ENCODE data around the gene OR9Q1.
"Not testable (repeated sequence)": the region's sequence is repeated elsewhere in the genome, so short reads cannot be mapped to it uniquely, and the experiment has no call there.

The OR9Q1 gene, protein sequence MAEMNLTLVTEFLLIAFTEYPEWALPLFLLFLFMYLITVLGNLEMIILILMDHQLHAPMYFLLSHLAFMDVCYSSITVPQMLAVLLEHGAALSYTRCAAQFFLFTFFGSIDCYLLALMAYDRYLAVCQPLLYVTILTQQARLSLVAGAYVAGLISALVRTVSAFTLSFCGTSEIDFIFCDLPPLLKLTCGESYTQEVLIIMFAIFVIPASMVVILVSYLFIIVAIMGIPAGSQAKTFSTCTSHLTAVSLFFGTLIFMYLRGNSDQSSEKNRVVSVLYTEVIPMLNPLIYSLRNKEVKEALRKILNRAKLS

GRCh38 chr11:58023435-58023931 lies at the start of gene OR9Q1:
Gene OR9Q1 (plus strand): TSS chr11:58023881. CDS start chr11:58179445, 155,564 bp downstream.
- ATAC-seq, result no peak

DNA sequence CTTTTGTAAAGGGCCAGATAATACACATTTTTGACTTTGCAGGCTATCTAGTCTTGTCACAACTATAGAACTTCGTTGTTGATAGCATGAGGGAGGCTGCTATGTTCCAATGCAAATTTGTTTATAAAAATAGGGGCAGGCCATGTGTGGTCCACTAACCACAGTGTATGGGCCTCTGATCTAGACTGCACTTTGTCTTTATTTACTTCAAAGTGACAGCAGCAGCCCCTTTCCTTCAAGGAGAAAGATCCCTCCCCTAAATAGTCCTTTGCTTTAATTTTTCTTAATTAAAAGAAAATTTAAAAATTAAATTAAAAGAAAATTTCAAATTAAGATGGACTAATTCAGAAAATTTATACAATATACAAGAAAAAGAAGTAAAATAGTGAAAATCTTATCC lies 49.5 kb upstream of the OR9Q1 start:
- ATAC-seq, result no peak

- ATAC-seq, result no peak
Measured at GRCh38 chr11:57974848-57975601, 48.7 kb upstream of the OR9Q1 start.

- no peak for ATAC-seq
Measured at GRCh38 chr11:57977709-57978108, 46.0 kb upstream of the OR9Q1 start.

- no peak for ATAC-seq
Measured at GRCh38 chr11:57978686-57979531, 44.8 kb upstream of the OR9Q1 start.

DNA sequence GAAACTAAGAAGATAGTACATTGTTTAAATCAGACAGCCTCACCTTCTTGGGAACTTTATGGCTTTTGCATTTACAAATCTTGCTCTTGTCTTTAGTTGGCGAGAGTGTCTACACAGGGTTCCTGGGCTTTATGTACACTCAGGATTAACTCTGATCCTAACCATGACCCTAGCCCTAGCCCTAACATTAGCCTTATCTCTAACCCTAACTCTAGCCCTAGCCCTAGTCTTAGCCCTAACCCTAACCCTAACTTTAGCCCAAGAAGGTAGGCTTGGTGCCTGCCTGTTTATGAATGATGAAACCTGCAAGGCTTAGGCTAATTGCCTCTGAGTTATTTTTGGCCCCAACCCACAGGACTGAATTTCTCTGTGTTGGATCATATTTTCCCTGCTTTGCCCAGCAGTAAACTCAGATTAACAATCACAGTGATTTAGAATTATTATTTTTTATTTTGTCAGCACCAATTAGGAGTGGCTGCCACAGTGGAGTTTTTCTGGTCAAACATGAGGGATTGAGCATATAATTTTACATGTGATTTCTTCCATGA lies 44.1 kb upstream of the OR9Q1 start:
- no peak for ATAC-seq

DNA sequence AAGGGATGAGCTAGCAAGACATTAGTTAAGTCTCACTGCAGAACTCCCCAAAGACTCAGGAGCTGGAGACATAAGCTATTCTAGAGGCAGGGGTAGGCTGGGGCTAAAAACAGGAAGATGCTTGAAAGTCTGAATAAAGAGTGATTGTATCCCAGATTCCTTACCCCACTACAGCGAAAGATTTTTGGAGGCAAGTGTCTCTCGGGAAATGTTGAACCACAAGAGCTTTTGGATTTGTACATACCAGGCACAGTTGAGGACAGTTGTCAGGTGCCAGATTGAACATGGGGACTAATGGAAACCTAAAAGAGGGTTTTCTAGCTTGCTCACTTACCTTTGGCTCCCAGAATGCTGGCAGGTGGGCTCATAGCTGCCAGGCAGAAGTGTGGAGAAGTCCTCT lies 43.5 kb upstream of the OR9Q1 start:
- ATAC-seq, result no peak

GRCh38 chr11:57981536-57981935 lies 42.1 kb upstream of the OR9Q1 start:
- no peak for ATAC-seq

- ATAC-seq, result no peak
Measured at GRCh38 chr11:57982776-57983175, 40.9 kb upstream of the OR9Q1 start.

GRCh38 chr11:57983191-57983590 lies 40.5 kb upstream of the OR9Q1 start:
- no peak for ATAC-seq

GRCh38 chr11:57999523-57999922 lies 24.2 kb upstream of the OR9Q1 start:
- not testable (repeated sequence) for ATAC-seq

- ATAC-seq, result not testable (repeated sequence)
Measured at GRCh38 chr11:58000021-58000420, 23.7 kb upstream of the OR9Q1 start.

DNA sequence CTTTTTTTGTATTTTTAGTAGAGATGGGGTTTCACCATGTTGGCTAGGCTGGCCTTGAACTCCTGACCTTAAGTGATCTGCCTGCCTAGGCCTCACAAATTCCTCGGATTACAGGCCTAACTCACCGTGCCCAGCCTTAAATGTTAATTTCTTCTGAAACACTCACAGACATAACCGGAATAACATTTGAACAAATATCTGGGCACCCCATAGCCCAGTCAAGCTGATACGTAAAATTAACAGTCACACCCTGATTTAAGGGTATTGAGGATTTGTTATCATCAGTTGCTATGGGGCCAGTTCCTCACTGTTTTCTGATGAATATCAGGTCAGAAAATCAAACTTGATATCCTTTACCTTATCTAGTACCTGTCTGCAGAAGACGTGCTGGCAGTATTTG lies 23.0 kb upstream of the OR9Q1 start:
- ATAC-seq, result no peak

DNA sequence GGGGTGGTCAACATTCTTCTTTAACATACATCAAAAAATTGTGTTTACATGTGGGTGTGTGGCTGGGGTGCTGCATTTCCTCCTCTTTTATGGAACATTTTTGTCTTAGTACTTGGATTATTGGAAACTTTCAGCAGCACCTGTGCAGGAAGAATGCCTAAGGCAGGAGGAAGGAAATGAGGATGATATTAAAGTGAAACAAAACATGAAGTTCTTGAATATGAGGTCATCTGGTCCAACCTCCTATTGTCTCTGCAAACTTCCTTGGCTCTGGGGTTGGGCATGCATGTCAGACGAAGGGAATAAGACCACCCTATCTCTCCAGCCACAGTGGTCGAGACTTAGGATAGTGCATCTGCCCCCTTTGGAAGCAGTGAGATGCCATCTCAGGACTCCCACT lies 20.6 kb upstream of the OR9Q1 start:
- no peak for ATAC-seq

DNA sequence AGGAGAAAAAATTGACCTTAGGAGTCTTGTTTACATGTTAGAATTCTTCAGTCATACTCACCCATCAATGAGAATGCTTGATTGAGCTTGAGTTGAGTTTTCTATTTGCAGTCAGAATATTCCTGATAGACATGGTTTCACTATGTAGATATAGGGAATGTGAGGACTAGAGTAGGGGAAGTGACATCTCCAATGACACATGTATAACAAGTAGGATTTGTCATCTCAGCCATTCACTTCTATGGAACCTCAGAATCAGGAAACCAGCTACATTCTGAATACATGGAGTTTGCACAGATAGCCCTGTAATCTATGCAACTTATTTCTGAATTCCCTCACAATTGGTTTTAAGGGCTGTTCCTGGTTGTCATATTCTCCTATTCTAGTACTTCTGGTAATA lies 20.1 kb upstream of the OR9Q1 start:
- no peak for ATAC-seq

DNA sequence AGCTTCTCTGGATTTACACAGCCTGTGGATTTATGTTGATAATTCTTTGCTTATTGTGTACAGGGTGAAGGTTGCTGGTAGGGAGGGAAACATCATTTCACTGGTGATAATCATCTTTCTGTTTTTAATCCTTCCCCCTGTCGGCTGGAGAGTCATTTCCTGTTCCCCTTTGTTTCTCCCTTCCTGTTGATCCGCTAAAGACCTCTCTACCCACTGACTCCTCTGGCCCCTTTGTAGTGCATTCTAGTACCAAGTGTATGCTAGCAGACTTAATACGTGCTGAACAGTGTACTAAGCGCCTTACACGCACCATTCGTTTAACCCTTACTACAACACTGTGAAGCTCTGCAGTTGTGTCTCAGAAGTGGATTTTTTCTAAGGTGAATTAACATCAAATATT lies 19.0 kb upstream of the OR9Q1 start:
- ATAC-seq, result no peak

DNA sequence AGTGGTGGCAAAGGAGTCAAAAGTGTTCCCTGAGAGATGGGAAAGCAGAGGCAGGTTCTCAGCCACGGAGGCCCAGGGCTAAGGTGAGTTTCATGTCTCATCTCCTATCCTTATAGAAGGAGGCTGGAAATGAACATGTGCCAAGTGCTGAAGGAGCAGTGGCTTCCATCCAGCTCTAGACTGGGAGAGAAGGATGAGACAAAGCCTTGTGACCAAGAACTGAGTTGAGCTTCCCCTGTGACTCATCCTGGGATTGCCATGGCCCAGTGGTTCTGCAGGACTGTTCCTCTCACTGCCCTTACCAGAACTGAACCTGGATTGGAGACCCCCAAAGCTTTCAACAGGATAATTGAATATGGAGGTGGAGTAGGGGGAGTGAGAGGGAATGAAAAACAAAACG lies 16.7 kb upstream of the OR9Q1 start:
- no peak for ATAC-seq

DNA sequence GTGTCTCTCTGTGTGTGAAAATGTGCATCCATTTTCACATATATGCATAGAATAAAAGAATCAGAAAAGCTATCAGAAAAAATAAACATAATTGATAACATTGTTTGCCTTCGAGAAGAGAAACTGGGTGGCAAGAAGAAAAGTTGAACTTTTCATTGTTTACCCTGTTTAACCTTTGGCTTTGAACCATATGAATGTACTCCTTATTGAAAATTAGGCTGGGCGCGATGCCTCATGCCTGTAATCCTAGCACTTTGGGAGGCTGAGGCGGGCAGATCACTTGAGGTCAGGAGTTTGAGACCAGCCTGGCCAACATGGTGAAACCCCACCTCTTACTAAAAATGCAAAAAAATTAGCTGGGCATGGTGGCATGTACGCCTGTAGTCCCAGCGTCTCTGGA lies 11.9 kb upstream of the OR9Q1 start:
- ATAC-seq, result no peak

- ATAC-seq, result no peak
Measured at GRCh38 chr11:58024601-58025091, 965 bp downstream of the OR9Q1 start.

DNA sequence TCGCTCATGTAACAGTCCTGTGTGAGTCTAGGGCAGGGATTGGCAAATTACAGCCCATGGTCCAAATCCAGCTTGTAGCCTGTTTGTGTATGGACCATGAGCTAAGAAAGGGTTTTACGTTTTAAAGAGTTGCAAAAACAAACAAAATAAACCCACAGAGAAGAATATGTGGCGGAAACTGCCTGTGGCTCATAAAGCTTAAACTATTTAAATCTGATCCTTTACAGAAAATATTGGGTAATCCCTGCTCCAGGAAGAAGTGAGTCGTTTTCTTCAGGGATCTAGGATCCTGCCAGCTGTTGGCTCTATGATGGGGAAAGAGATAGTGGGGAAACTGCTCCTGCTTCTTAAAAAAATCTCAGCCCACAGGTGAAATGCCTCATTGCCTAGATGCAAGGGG lies 3.7 kb downstream of the OR9Q1 start:
- ATAC-seq, result no peak

DNA sequence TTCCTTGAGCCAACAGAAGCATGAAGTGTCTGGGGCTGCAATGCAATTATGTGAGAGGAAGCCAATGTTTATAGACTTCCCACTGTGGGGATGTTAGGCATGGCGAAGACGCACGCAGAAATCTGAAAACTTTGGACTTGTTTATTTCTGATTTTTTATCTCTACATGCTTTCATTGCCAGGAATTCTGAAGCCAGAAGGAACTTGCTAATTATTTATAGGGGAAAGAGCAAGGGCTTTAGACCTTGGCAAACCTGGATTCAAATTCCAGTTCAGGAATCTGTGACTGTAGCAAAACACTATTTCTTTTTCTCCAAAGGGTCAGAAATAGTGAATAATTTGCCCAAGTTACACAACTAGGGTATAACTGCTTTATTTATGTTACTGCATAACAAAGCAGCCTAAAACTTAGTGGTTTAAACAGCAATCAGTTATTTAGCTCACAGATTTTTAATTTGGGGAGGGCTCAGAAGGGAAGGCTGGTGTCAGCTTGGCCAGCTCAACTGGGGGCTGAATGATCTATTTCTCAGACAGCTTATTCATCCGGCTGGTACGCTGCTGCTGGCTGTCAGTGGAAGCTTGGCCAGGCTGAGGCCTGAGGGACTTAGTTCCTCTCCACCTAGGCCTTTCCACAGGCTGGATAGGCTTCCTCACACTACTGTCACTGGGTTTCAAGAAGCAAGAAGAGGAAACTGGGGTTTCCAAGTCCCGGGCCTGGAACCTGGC lies 5.2 kb downstream of the OR9Q1 start:
- no peak for ATAC-seq

- ATAC-seq, result no peak
Measured at GRCh38 chr11:58030653-58031052, 7.0 kb downstream of the OR9Q1 start, which contains the start of gene OR6Q1. Gene OR6Q1 (plus strand): TSS chr11:58030953. CDS start chr11:58030953, 0 bp downstream.
